Kidney (tissue), 14 donors: Measurements from ENCODE around the gene STRN. TPM values are rescaled to one million over a fixed set of nuclear protein-coding genes. Genes with fewer than 3 reads are reported as not detected.
A peak's percentile ranks its signal among the peaks of the same experiment; 100 is the strongest.

Experiments
- DNase-seq, 5 donors: peaks; one replicate each; pipeline ENCODE4 v3.0.0-alpha.2; 2013 to 2020
- FAIRE-seq: peaks from 2 replicates; lab custom pipeline; 2012; peaks lifted over from hg19 to GRCh38; lab: Jason Lieb, UNC
- H3K27ac ChIP-seq, 2 donors: one replicate each; pipeline ENCODE4 v1.7.0; 2013; ENCODE audit warnings: low read depth in 2 of 2, low read length in 2 of 2, inconsistent platforms in 1 of 2
- H3K27me3 ChIP-seq: one replicate; pipeline ENCODE4 v1.7.1; 2013; ENCODE audit warnings: low read length, inconsistent platforms; ENCODE audit not compliant: control insufficient read depth, insufficient read depth
- H3K36me3 ChIP-seq, 3 donors: one replicate each; pipeline versions ENCODE4 v1.7.0 to v1.7.1; 2013; ENCODE audit warnings: low read length in 3 of 3, control low read depth in 1 of 3, inconsistent platforms in 1 of 3; ENCODE audit not compliant: insufficient read depth in 3 of 3, control insufficient read depth in 2 of 3
- H3K4me1 ChIP-seq, 3 donors: one replicate each; pipeline versions ENCODE4 v1.7.0 to v1.7.1; 2013; ENCODE audit warnings: low read length in 3 of 3, inconsistent platforms in 1 of 3, low read depth in 1 of 3; ENCODE audit not compliant: control insufficient read depth in 2 of 3, insufficient read depth in 2 of 3
- H3K4me3 ChIP-seq, 3 donors: one replicate each; pipeline versions ENCODE4 v1.7.0 to v1.8.1; 2013; ENCODE audit warnings: low read length in 3 of 3, control low read depth in 1 of 3, inconsistent platforms in 1 of 3
- H3K9ac ChIP-seq, 3 donors: one replicate each; pipeline versions ENCODE4 v1.7.0 to v1.7.1; 2013; ENCODE audit warnings: low read length in 3 of 3, control low read depth in 1 of 3, inconsistent platforms in 1 of 3
- H3K9me3 ChIP-seq, 3 donors: one replicate each; pipeline versions ENCODE4 v1.7.0 to v1.7.1; 2013; ENCODE audit warnings: low read length in 3 of 3, control low read depth in 1 of 3, inconsistent platforms in 1 of 3; ENCODE audit not compliant: control insufficient read depth in 2 of 3, insufficient read depth in 1 of 3
- CTCF ChIP-seq: IDR thresholded peaks from 3 replicates; pipeline ENCODE4 v1.5.1; 2012; ENCODE audit warnings: mild to moderate bottlenecking, moderate library complexity, borderline replicate concordance; ENCODE audit not compliant: insufficient read depth; ENCODE audit errors: extremely low read depth
- intact Hi-C: fragments of 100-400 bp; cut with DNase I; formaldehyde crosslinking; loops from one replicate; pipeline ENCODE4 v1.11.1; 2022
- polyA plus RNA-seq: library from polyadenylated mRNA; stranded (reverse); fragments of 350-450 nt; fragmentation: Illumina TruSeq; extraction: RNeasy Lipid Tissue Mini Kit (QIAGEN cat#74804); gene quantifications from one replicate; pipeline ENCODE4 v1.2.3, GENCODE V29; 2014; ENCODE audit warnings: low read depth, low replicate concordance; ENCODE audit not compliant: insufficient read depth
- total RNA-seq: library from RNA; stranded (reverse); fragmentation: NEBNext Ultra II Directional; extraction: Animal tissue kit (Norgen Biotek cat#: 25700); gene quantifications from one replicate; pipeline ENCODE4 v1.2.1, GENCODE V29; 2021
- donor health status: control.
- donor health status: control.
- donor health status: control.
- donor health status: control.
- donor health status: control.
- donor health status: DM: yes; HTN: yes; CAD: no.
- donor health status: Normal renal cell carcinoma (clear cell type).

The STRN gene
- total and polyA plus RNA-seq, 2 donors from 2014 or later = 3.7 to 42.7 TPM

DNA sequence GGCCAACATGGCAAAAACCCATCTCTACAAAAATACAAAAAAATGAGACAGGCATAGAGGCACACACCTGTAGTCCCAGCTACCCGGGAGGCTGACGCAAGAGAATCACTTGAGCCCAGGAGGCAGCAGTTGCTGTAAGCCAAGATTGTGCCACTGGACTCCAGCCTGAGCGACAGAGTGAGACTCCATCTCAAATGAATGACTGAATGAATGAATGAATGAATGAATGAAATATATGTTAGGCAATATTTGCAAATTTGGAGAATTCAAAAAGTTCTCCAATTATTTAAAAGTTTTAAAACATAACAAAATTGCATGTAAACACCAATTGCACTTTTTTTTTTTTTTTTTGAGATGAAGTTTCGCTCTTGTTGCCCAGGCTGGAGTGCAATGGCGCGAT is 61.7 kb downstream of the STRN start:
- no peak for DNase-seq
- H3K27ac ChIP-seq = no peak overlapping the region

GRCh38 chr2:36902385-36903120 is 63.8 kb downstream of the STRN start:
- no peak for DNase-seq
- FAIRE-seq = peak; percentile 37
- Histone ChIP-seq H3K4me1 (no peaks in the 10 kb centered on the region), H3K36me3 (peaks cover 0 to 5% (median 0%) of the 10 kb centered on the region in 3 donors), H3K9ac (no peak overlapping the region), H3K27ac (no peak overlapping the region), H3K27me3 (no peaks in the 10 kb centered on the region), H3K9me3 (no peaks in the 10 kb centered on the region), H3K4me3 (no peak overlapping the region)
- intact Hi-C loops = no loop called here
- TF ChIP-seq CTCF = no peak

More for the DNA sequence above, 61.7 kb downstream of the STRN start:
- intact Hi-C loops = no loop called here
- no peak for TF ChIP-seq CTCF
- no peak overlapping the region for H3K4me3 ChIP-seq
- no peaks in the 10 kb centered on the region for H3K4me1 ChIP-seq
- H3K9ac ChIP-seq = no peak overlapping the region
- peaks cover 0 to 4% (median 0%) of the 10 kb centered on the region in 3 donors for H3K36me3 ChIP-seq
- H3K9me3 ChIP-seq = no peaks in the 10 kb centered on the region
- H3K27me3 ChIP-seq = no peaks in the 10 kb centered on the region
- FAIRE-seq = no peak

DNA sequence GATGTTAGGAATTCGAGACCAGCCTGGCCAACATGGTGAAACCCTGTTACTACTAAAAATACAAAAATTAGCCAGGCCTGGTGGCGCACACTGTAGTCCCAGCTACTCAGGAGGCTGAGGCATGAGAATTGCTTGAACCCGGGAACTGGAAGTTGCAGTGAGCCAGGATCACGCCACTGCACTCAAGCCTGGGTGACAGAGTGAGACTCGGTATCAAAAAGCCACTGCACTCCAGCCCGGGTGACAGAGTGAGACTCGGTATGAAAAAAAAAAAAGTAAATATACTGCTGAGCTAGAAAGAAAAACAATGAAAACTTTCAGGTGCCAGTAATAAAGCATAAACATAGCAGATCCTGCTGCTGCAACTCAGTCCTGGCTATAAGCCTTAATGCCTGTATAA is 73.5 kb downstream of the STRN start:
- H3K9me3 ChIP-seq = no peaks in the 10 kb centered on the region
- H3K27me3 ChIP-seq = no peaks in the 10 kb centered on the region
- H3K4me1 ChIP-seq = no peaks in the 10 kb centered on the region
- intact Hi-C loops = no loop called here
- peaks cover 0 to 8% (median 6%) of the 10 kb centered on the region in 3 donors for H3K36me3 ChIP-seq
- FAIRE-seq (no peak), DNase-seq (no peak)
- no peak for TF ChIP-seq CTCF
- H3K4me3 ChIP-seq = no peak overlapping the region
- H3K9ac ChIP-seq = no peak overlapping the region
- no peak overlapping the region for H3K27ac ChIP-seq
